Endothelial cell (in vitro differentiated cells): ENCODE data around the gene TCP10L. TPM values are rescaled to one million over a fixed set of nuclear protein-coding genes. Genes with fewer than 3 reads are reported as not detected.

Experiments used
- DNase-seq: peaks from one replicate; pipeline ENCODE4 v3.0.0; 2021; ENCODE audit warnings: low spot score
- H3K27ac Mint-ChIP-seq: one replicate; pipeline ENCODE4 v1.8.0; 2021; ENCODE audit warnings: mixed read lengths, inconsistent platforms; ENCODE audit not compliant: unreplicated experiment
- H3K27me3 Mint-ChIP-seq: one replicate; pipeline ENCODE4 v1.8.0; 2021; ENCODE audit warnings: mild to moderate bottlenecking, moderate library complexity, mixed read lengths, inconsistent platforms; ENCODE audit not compliant: unreplicated experiment
- H3K36me3 Mint-ChIP-seq: one replicate; pipeline ENCODE4 v1.8.0; 2021; ENCODE audit warnings: mild to moderate bottlenecking, low read depth, mixed read lengths, inconsistent platforms; ENCODE audit not compliant: unreplicated experiment
- H3K4me1 Mint-ChIP-seq: one replicate; pipeline ENCODE4 v1.8.0; 2021; ENCODE audit warnings: mild to moderate bottlenecking, mixed read lengths, inconsistent platforms; ENCODE audit not compliant: unreplicated experiment
- H3K4me3 Mint-ChIP-seq: one replicate; pipeline ENCODE4 v1.8.0; 2021; ENCODE audit warnings: mild to moderate bottlenecking, mixed read lengths, inconsistent platforms; ENCODE audit not compliant: unreplicated experiment
- H3K9me3 Mint-ChIP-seq: one replicate; pipeline ENCODE4 v1.8.0; 2021; ENCODE audit warnings: mixed read lengths, inconsistent platforms; ENCODE audit not compliant: unreplicated experiment
- total RNA-seq: library from RNA; stranded (reverse); fragmentation: NEBNext Ultra II Directional; extraction: Animal tissue kit (Norgen Biotek cat#: 25700); gene quantifications from one replicate; pipeline ENCODE4 v1.2.1, GENCODE V29; 2021; ENCODE audit not compliant: unreplicated experiment
- TF ChIP-seq, protein P1 (sequence below): fragments of 200-600 bp; sonication (generic); IDR thresholded peaks from one replicate; pipeline ENCODE4 v1.5.0; 2021; ENCODE audit warnings: antibody characterized with exemption; ENCODE audit not compliant: unreplicated experiment

The TCP10L gene
- total RNA-seq, 1 donor from 2014 or later: 0.31 TPM

DNA sequence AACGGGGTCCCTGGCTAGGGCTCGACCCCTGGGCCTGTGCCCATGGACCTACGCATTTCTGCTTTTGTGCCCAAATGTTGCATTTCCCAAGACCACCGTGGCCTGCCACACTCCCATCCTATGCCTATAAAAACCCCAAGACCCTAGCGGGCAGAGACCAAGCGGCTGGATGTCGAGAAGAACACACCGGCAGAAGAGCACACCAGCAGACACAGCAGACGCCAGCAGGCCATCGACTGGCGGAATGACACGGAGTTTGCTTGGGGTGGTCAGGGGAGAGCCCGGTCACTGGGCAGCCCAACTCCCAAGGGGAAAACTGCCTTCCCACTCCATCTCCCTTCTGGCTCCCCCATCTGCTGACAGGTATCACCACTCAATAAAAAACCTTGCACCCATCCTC lies 4.4 kb downstream of the TCP10L start:
- Mint-ChIP-seq H3K27me3 (peaks cover 4% of the 10 kb centered on the region), H3K4me1 (peaks cover 4% of the 10 kb centered on the region), H3K4me3 (no peak overlapping the region), H3K9me3 (no peaks in the 10 kb centered on the region), H3K36me3 (no peaks in the 10 kb centered on the region), H3K27ac (no peak overlapping the region)
- TF ChIP-seq, protein P1, sequence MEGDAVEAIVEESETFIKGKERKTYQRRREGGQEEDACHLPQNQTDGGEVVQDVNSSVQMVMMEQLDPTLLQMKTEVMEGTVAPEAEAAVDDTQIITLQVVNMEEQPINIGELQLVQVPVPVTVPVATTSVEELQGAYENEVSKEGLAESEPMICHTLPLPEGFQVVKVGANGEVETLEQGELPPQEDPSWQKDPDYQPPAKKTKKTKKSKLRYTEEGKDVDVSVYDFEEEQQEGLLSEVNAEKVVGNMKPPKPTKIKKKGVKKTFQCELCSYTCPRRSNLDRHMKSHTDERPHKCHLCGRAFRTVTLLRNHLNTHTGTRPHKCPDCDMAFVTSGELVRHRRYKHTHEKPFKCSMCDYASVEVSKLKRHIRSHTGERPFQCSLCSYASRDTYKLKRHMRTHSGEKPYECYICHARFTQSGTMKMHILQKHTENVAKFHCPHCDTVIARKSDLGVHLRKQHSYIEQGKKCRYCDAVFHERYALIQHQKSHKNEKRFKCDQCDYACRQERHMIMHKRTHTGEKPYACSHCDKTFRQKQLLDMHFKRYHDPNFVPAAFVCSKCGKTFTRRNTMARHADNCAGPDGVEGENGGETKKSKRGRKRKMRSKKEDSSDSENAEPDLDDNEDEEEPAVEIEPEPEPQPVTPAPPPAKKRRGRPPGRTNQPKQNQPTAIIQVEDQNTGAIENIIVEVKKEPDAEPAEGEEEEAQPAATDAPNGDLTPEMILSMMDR: no peak
- no peak for DNase-seq

DNA sequence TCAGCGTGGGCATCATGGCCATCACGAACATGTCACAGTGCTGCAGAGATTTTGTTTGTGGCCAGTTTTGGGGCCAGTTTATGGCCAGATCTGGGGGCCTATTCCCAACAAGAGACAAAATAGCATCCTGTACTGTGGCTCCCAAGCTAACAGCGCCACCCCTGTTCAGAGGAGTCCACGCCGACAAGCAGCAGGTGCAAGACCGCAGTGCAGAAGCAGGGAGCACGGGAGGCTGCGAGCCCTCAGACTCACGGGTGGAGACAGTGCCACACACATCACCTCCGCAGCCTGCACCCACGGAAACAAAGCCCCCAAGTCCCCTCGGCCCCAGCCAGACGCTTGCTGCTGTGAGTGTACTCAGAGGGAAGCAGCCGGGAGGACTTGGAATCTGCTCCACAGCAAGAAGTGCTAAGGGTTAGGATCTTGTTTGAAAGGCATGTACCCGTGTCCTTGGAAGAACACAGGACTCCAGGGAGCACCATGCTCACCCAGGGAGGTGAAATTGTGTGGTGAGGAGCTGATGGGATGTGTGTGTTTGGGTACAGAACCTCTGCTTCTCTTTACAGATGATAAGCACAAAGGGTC lies 7.1 kb downstream of the TCP10L start:
- peak; percentile 54 for DNase-seq
- Mint-ChIP-seq H3K27ac (no peak overlapping the region), H3K9me3 (no peaks in the 10 kb centered on the region), H3K4me3 (no peak overlapping the region), H3K27me3 (peaks cover 4% of the 10 kb centered on the region), H3K4me1 (peaks cover 4% of the 10 kb centered on the region), H3K36me3 (no peaks in the 10 kb centered on the region)
- TF ChIP-seq, protein P1: no peak

DNA sequence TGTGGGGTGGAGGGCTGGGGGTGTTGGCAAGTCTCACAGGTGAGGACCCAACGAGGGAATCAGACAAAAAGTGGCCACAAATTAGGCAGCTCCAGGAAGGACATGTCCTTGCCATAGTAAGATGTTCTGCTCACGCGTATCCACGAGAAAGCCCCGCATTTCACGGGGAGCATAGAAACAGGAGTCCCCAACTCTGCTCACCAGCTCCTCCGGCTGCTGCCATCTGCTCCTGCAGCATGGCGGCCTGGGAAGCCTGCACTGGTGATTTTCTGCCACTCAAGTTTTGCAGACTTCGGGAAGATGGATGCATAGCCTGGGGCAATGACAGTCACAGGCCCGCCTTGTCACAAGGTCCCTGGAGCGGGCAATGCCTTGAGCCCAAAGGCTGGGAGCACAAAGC lies 9.3 kb downstream of the TCP10L start:
- TF ChIP-seq, protein P1: no peak
- peaks cover 4% of the 10 kb centered on the region for H3K27me3 Mint-ChIP-seq
- H3K4me1 Mint-ChIP-seq: peaks cover 4% of the 10 kb centered on the region
- no peak overlapping the region for H3K4me3 Mint-ChIP-seq
- no peaks in the 10 kb centered on the region for H3K9me3 Mint-ChIP-seq
- no peaks in the 10 kb centered on the region for H3K36me3 Mint-ChIP-seq
- H3K27ac Mint-ChIP-seq: no peak overlapping the region
- DNase-seq: no peak

DNA sequence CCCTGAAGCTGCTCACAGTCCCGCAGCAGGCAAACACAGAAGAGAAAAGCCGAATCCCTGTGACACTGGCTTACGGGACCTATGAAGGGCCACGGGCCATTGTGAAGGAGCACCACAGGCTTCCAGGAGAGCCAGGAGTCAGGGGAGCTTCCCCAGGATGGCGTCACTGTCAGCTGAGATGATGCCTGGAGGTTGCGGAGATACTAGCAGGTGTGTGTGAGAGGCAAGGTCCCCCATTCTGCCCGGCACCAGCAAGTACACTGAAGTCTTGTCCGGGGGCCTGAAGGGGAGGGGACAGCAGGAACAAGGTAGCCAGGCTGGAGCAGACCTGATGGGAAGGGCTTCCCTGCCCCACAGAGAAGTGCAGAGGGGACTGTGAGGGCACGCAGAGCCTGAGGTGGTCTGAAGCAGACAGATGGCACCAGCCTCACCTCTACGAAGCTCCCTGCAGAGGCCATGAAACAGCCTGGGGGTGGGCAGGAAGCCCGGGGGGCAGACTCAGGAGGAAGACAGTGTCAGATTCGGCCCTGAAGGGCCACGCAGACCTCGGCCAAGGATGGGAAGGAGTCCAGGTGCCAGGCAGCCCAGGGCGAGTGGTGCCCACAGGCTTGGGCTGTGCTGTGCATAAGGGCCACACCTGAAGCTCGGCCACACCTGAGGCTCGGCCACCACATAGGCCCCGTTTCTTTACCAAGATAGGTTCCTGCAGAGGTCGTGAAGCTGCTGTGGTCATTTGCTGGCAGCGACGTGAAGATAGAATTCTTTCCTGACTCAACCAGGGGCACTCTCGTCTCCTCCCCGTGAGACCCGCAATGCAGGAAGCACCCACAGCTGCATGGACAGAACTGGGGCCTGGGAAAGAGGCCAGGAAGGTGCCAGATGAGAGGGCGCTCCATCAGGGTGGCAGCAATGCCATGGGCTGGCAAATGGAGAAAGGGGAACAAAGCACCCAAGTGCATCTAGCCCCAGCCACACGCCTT lies 10.1 kb downstream of the TCP10L start:
- H3K27ac Mint-ChIP-seq: no peak overlapping the region
- TF ChIP-seq, protein P1: no peak

More for the DNA sequence above, 10.1 kb downstream of the TCP10L start:
- Mint-ChIP-seq H3K9me3 (no peaks in the 10 kb centered on the region), H3K4me1 (peaks cover 4% of the 10 kb centered on the region), H3K4me3 (no peak overlapping the region), H3K36me3 (no peaks in the 10 kb centered on the region), H3K27me3 (peaks cover 4% of the 10 kb centered on the region)
- DNase-seq: no peak
